K562 (cell line): ENCODE results near the gene SLC6A16. TPM values are rescaled to one million over a fixed set of nuclear protein-coding genes. Genes with fewer than 3 reads are reported as not detected.
A peak's percentile ranks its signal among the peaks of the same experiment; 100 is the strongest.

Experiments
- BCL6 ChIP-seq: fragments of 250-450 bp; sonication (Bioruptor Pico); IDR thresholded peaks from 2 replicates; pipeline ENCODE4 v1.4.0; 2020
- BRCA1 ChIP-seq, 2 experiments: fragments of 450-650 bp in 1 of 2; sonication (generic) in 1 of 2; formaldehyde crosslinking in 1 of 2; IDR thresholded peaks; 2 replicates each; pipeline versions ENCODE4 v1.5.0 to v1.6.1; 2017 to 2020; ENCODE audit warnings: mild to moderate bottlenecking in 1 of 2, missing genetic modification reagents in 1 of 2
- C11orf30 ChIP-seq: fragments of 450-650 bp; IDR thresholded peaks from 2 replicates; pipeline ENCODE4 v1.6.1; 2016; ENCODE audit warnings: low read depth, mild to moderate bottlenecking
- CCAR2 ChIP-seq: fragments of 200-400 bp; formaldehyde crosslinking; IDR thresholded peaks from 2 replicates; pipeline ENCODE4 v1.6.1; 2017; ENCODE audit warnings: mild to moderate bottlenecking, low read depth, low read length
- CUX1 ChIP-seq: fragments of 200-800 bp; sonication (Bioruptor generic); IDR thresholded peaks from 2 replicates; pipeline ENCODE4 v1.6.1; 2016; ENCODE audit warnings: missing genetic modification characterization, missing compliant biosample characterization
- GATAD2B ChIP-seq: fragments of 450-650 bp; IDR thresholded peaks from 2 replicates; pipeline ENCODE4 v1.6.1; 2017; ENCODE audit warnings: mild to moderate bottlenecking, borderline replicate concordance
- HCFC1 ChIP-seq: IDR thresholded peaks from 2 replicates; pipeline ENCODE4 v1.6.1; 2012; ENCODE audit warnings: low read depth, low read length, improper control_type of control experiment
- HNRNPL ChIP-seq: fragments of 200-400 bp; formaldehyde crosslinking; IDR thresholded peaks from 2 replicates; pipeline ENCODE4 v1.6.1; 2017; ENCODE audit warnings: low read depth, mild to moderate bottlenecking, low read length
- MCM2 ChIP-seq: fragments of 450-650 bp; IDR thresholded peaks from 2 replicates; pipeline ENCODE4 v1.6.1; 2017; ENCODE audit warnings: low read depth, mild to moderate bottlenecking
- PRDM10 ChIP-seq: fragments of 450-650 bp; IDR thresholded peaks from 2 replicates; pipeline ENCODE4 v1.6.1; 2018; ENCODE audit not compliant: partially characterized antibody
- SIN3B ChIP-seq: fragments of 450-650 bp; IDR thresholded peaks from 2 replicates; pipeline ENCODE4 v1.6.1; 2017; ENCODE audit warnings: low read depth, mild to moderate bottlenecking, moderate library complexity
- SMARCA5 ChIP-seq: fragments of 450-650 bp; IDR thresholded peaks from 2 replicates; pipeline ENCODE4 v1.6.1; 2016
- SNIP1 ChIP-seq: fragments of 450-650 bp; IDR thresholded peaks from 2 replicates; pipeline ENCODE4 v1.7.1; 2017; ENCODE audit warnings: low read depth, mild to moderate bottlenecking
- SPI1 ChIP-seq: IDR thresholded peaks from 2 replicates; pipeline ENCODE4 v1.6.1; 2011; ENCODE audit warnings: low read depth, low read length, control low read depth, borderline replicate concordance
- ZNF263 ChIP-seq: sonication (generic); formaldehyde crosslinking; IDR thresholded peaks from 2 replicates; pipeline ENCODE4 v1.8.0; 2022; ENCODE audit warnings: mild to moderate bottlenecking, missing genetic modification reagents, borderline replicate concordance
- ZNF551 ChIP-seq: fragments of 250-450 bp; sonication (Bioruptor Pico); IDR thresholded peaks from 2 replicates; pipeline ENCODE4 v1.5.0; 2021; ENCODE audit warnings: mild to moderate bottlenecking, moderate library complexity
- ZNF584 ChIP-seq: fragments of 200-800 bp; sonication (Bioruptor generic); IDR thresholded peaks from 2 replicates; pipeline ENCODE4 v1.6.1; 2016; ENCODE audit warnings: low read depth, mild to moderate bottlenecking, missing genetic modification characterization, missing compliant biosample characterization
- ZNF764 ChIP-seq: fragments of 250-450 bp; sonication (Bioruptor Pico); IDR thresholded peaks from 2 replicates; pipeline ENCODE4 v1.4.0; 2020; ENCODE audit warnings: low read depth, mild to moderate bottlenecking, moderate library complexity
- polyA plus RNA-seq, 8 experiments: library from polyadenylated mRNA; depleted of rRNA in 4 of 8; stranded (reverse) in 5 of 8; unstranded in 3 of 8; fragments of >200 nt; fragmentation: Nextera tagmentation in 2 of 8; fragmentation: Illumina TruSeq in 1 of 8; extraction: Ambion mirVana in 2 of 8; extraction: Trizol in 1 of 8; gene quantifications; 2 replicates each; pipeline versions ENCODE4 v1.2.1 to v1.2.3, GENCODE V29; 2011 to 2014; ENCODE audit warnings: inconsistent platforms in 1 of 8, missing spikeins in 1 of 8
- total RNA-seq, 7 experiments: library from RNA; depleted of rRNA in 6 of 7; stranded (reverse); fragments of >200 nt in 6 of 7; fragmentation: Illumina TruSeq in 2 of 7; extraction: Trizol in 2 of 7; gene quantifications; 2 replicates each; pipeline versions ENCODE4 v1.2.1 to v1.2.3, GENCODE V29; 2011 to 2021; ENCODE audit warnings: low replicate concordance in 1 of 7
- TF ChIP-seq, protein P1 (sequence below): fragments of 250-450 bp; sonication (Bioruptor Pico); IDR thresholded peaks from 2 replicates; pipeline ENCODE4 v1.8.0; 2021; ENCODE audit warnings: mild to moderate bottlenecking, moderate library complexity

Gene SLC6A16
- total and polyA plus RNA-seq, 9 of the 15 experiments (the other 6 are each of a cell fraction or from before 2014, with no cell fraction given): 0.05 to 0.95 (median 0.36) TPM

DNA sequence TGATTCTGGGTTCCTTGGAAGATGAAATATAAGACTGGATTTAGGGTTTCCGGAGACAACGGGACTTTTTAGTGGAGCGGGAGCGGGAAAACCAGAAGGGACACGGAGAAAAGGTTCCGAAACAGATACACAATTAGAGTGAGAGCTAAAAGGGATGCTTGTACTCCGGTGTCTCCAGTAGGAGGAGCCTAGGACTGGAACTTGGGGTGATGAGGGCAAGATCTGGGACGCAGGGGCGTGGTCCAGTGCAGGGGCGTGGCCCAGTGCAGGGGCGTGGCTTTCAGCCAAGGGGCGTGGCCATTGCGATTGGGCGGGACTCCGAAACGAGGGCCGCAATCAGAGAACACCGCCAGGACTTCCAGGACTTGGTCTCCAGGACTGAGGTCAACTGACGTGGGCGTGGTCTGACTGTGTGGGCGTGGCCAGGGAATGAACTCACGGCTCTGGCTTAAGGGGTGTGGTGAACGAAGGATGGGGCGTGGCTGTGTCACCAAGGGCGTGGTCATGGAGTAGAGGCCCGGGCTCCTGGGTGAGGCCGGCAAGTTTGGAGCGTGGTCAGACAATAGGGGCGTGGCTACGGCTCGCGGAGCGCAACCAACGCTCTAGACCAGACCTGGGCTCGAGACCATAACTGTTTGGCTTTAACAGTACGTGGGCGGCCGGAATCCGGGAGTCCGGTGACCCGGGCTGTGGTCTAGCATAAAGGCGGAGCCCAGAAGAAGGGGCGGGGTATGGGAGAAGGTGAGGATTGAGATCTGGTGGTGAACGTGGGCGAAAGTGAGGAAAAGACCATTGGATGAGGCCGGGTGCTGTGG, 38.5 kb upstream of the SLC6A16 start, which contains the start of gene DKKL1 (continued):
- TF ChIP-seq HNRNPL: no peak
- TF ChIP-seq, protein P1, sequence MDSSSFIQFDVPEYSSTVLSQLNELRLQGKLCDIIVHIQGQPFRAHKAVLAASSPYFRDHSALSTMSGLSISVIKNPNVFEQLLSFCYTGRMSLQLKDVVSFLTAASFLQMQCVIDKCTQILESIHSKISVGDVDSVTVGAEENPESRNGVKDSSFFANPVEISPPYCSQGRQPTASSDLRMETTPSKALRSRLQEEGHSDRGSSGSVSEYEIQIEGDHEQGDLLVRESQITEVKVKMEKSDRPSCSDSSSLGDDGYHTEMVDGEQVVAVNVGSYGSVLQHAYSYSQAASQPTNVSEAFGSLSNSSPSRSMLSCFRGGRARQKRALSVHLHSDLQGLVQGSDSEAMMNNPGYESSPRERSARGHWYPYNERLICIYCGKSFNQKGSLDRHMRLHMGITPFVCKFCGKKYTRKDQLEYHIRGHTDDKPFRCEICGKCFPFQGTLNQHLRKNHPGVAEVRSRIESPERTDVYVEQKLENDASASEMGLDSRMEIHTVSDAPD (CRISPR knock-in tag): no peak
- TF ChIP-seq SIN3B: no peak
- no peak for TF ChIP-seq GATAD2B
- no peak for TF ChIP-seq ZNF551 (CRISPR knock-in tag)
- no peak for TF ChIP-seq BRCA1 (IDR thresholded peaks at IDR 0.05)
- no peak for TF ChIP-seq BRCA1 (CRISPR knock-in tag; IDR thresholded peaks at IDR 0.05)
- TF ChIP-seq C11orf30: no peak
- TF ChIP-seq MCM2: no peak
- TF ChIP-seq ZNF764 (CRISPR knock-in tag): no peak
- no peak for TF ChIP-seq ZNF263 (CRISPR knock-in tag)
- TF ChIP-seq SMARCA5: no peak
- TF ChIP-seq CUX1: no peak
- no peak for TF ChIP-seq ZNF584 (CRISPR knock-in tag)
- TF ChIP-seq SPI1: no peak
- no peak for TF ChIP-seq BCL6
- TF ChIP-seq CCAR2: no peak
- TF ChIP-seq PRDM10: peak; percentile 88
- no peak for TF ChIP-seq SNIP1
- no peak; the same call in none of the 2 replicates for TF ChIP-seq HCFC1
